Kidney epithelial cell (primary cell): ENCODE data around the gene SEMA3G. TPM values are rescaled to one million over a fixed set of nuclear protein-coding genes. Genes with fewer than 3 reads are reported as not detected.

ENCODE experiments used
- DNase-seq: peaks from one replicate; pipeline ENCODE4 v3.0.0-alpha.2; 2010; ENCODE audit warnings: low read depth
- H3K27me3 ChIP-seq: 2 replicates; pipeline ENCODE4 v1.6.0; 2011; ENCODE audit warnings: low read length; ENCODE audit not compliant: control insufficient read depth, insufficient read depth
- H3K36me3 ChIP-seq: 2 replicates; pipeline ENCODE4 v1.5.1; 2011; ENCODE audit warnings: low read length; ENCODE audit not compliant: control insufficient read depth, insufficient read depth
- H3K4me3 ChIP-seq: 2 replicates; pipeline ENCODE4 v1.5.1; 2011; ENCODE audit warnings: low read depth, mild to moderate bottlenecking, control low read depth, low read length
- CTCF ChIP-seq: IDR thresholded peaks from 2 replicates; pipeline ENCODE4 v1.5.1; 2011; ENCODE audit warnings: mild to moderate bottlenecking, moderate library complexity, low read length, control low read depth, inconsistent platforms; ENCODE audit not compliant: insufficient read depth, poor library complexity, severe bottlenecking
- total RNA-seq: library from RNA; depleted of rRNA; stranded (reverse); fragments of >200 nt; gene quantifications from 2 replicates; pipeline ENCODE4 v1.2.3, GENCODE V29; 2015

Gene SEMA3G
- total RNA-seq, 1 donor from 2014 or later = 0.21 TPM

DNA sequence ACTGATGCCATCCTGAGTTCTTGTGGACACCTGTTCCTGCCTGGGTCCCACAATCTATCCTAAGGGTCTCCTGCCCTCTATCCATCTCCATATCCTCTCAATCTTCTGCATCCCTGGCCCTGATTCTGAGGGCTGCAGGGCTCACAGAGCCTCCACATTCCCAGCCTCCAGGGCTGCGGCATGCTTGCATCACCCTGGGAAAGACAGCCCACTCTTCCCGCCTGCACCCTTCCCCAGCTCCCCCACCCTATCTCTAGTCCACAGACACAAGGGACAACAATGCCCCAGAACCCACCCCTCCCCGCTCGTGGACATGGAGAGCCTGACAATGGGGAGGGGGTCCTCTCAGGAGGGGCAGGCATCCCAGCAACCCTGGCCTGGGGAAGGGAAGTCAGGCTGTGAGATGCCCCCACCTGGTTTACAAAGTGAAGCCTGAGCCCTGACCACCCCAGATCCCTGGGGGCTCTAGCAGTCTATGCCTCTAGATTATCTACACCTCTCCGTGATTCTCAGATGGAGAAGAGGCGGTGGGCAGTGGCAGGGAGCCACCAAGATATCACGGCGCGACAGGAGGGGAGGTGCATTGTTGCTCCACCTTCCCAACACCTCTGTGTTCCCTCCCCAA is 10.3 kb downstream of the SEMA3G start:
- H3K4me3 ChIP-seq = no peak overlapping the region
- H3K36me3 ChIP-seq = no peaks in the 10 kb centered on the region
- no peak for DNase-seq
- no peak for TF ChIP-seq CTCF
- H3K27me3 ChIP-seq = peaks cover 5% of the 10 kb centered on the region

GRCh38 chr3:52433996-52434479 is 10.9 kb downstream of the SEMA3G start:
- H3K36me3 ChIP-seq = no peaks in the 10 kb centered on the region
- DNase-seq = no peak
- H3K27me3 ChIP-seq = peaks cover 5% of the 10 kb centered on the region
- no peak for TF ChIP-seq CTCF
- H3K4me3 ChIP-seq = no peak overlapping the region

DNA sequence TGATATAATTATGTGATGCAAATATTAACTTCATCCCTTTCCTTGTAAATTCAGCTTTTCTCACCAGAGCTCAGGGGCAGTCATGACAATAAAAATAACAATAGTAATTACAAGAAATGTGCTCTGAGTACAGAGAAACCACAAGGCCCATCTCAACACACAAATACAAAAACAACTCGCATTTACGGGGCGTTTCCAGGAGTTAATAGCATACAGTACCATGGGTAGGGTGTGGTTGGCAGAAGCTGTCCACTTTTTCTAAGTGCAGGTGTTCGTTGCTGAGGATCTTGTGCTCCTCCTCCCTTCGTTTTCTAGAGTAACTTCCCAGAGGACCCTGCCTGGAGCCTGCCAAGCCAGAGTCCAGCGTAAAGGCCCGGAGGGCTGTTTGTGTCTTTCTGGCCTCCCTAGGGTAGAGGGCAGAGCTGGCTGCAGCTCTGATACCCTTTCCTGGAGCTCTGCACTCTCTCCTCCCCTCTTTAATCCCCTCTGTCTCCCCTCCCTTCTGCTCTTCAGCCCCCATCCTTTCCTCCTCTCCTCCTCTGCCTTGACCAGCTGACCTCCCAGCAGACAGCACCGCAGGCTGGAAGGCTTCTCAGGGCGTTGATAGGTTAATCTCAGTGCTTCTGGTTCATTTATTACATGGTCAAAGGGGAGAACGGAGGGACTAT is 11.4 kb downstream of the SEMA3G start:
- Histone ChIP-seq H3K36me3 (no peaks in the 10 kb centered on the region), H3K4me3 (no peak overlapping the region), H3K27me3 (peaks cover 5% of the 10 kb centered on the region)
- no peak for DNase-seq
- TF ChIP-seq CTCF = no peak

- Histone ChIP-seq H3K36me3 (no peaks in the 10 kb centered on the region), H3K27me3 (peaks cover 5% of the 10 kb centered on the region), H3K4me3 (no peak overlapping the region)
- TF ChIP-seq CTCF = no peak
- DNase-seq = no peak
Measured at GRCh38 chr3:52432691-52433141, 12.2 kb downstream of the SEMA3G start.

GRCh38 chr3:52432225-52432624 is 12.7 kb downstream of the SEMA3G start:
- Histone ChIP-seq H3K36me3 (no peaks in the 10 kb centered on the region), H3K27me3 (peaks cover 5% of the 10 kb centered on the region), H3K4me3 (no peak overlapping the region)
- no peak for TF ChIP-seq CTCF
- DNase-seq = no peak
